HCT116 (cell line): Measurements from ENCODE around the gene SIL1. TPM values are rescaled to one million over a fixed set of nuclear protein-coding genes. Genes with fewer than 3 reads are reported as not detected.

Experiments
- ATAC-seq: fragments of 200-7000 bp; cut with Tn5 transposase; 2 replicates; pipeline ENCODE4 v1.9.1; 2020; ENCODE audit warnings: mild to moderate bottlenecking, moderate library complexity
- BruUV-seq: library from RNA; stranded (reverse); fragments of 400-500 nt; replicated peaks from 2 replicates; lab custom pipeline; 2021; lab: Mats Ljungman, UMichigan
- CTCF ChIA-PET: fragments of 300-600 bp; sonication (Branson Sonifier 250); formaldehyde crosslinking; loops from one replicate; lab custom pipeline; 2021; ENCODE audit warnings: antibody characterized with exemption; lab: Charles Lee
- POLR2A ChIA-PET: fragments of 300-600, 350-600 bp; sonication (Branson Sonifier 250); formaldehyde crosslinking; loops from one replicate; lab custom pipeline; 2021; ENCODE audit warnings: antibody characterized with exemption; lab: Charles Lee
- RAD21 ChIA-PET, 2 experiments: fragments of 300-600 bp; sonication (Branson Sonifier 250); formaldehyde crosslinking; loops; one replicate each; lab custom pipeline; 2023; ENCODE audit warnings: low total read pairs in 2 of 2; ENCODE audit not compliant: uncharacterized antibody in 2 of 2, unreplicated experiment in 2 of 2, low non-redundant PET in 1 of 2; lab: Charles Lee
- DNase-seq: peaks from one replicate; pipeline ENCODE4 v3.0.0-alpha.2; 2010; ENCODE audit warnings: low read depth, low spot score
- H2AFZ ChIP-seq: fragments of 200-600 bp; shearing (Covaris generic), sonication (generic); 2 replicates; pipeline ENCODE4 v1.6.1; 2017; ENCODE audit warnings: low read depth, mixed run types, mixed read lengths, antibody characterized with exemption, low read length; ENCODE audit not compliant: poor library complexity, severe bottlenecking
- H3K27ac ChIP-seq: 2 replicates; pipeline ENCODE4 v1.5.1; 2012; ENCODE audit warnings: low read depth, low read length
- H3K27me3 ChIP-seq: fragments of 200-600 bp; sonication (generic); 2 replicates; pipeline ENCODE4 v1.6.1; 2016; ENCODE audit warnings: mixed run types, low read length, mixed read lengths; ENCODE audit not compliant: insufficient read depth
- H3K36me3 ChIP-seq, 2 experiments: fragments of 200-500 bp in 1 of 2; fragments of 200-600 bp in 1 of 2; sonication (Bioruptor generic) in 1 of 2; sonication (generic) in 1 of 2; 2 replicates each; pipeline versions ENCODE4 v1.5.1 to v1.6.1; 2014 to 2016; ENCODE audit warnings: low read length in 2 of 2, inconsistent platforms in 1 of 2, mixed read lengths in 1 of 2, mixed run types in 1 of 2; ENCODE audit not compliant: insufficient read depth in 2 of 2, control insufficient read depth in 1 of 2
- H3K4me1 ChIP-seq, 2 experiments: fragments of 200-600 bp in 1 of 2; sonication (generic) in 1 of 2; 2 replicates each; pipeline versions ENCODE4 v1.5.1 to v1.6.1; 2012 to 2017; ENCODE audit warnings: low read length in 2 of 2, inconsistent platforms in 1 of 2, mild to moderate bottlenecking in 1 of 2, mixed read lengths in 1 of 2, mixed run types in 1 of 2, moderate library complexity in 1 of 2; ENCODE audit not compliant: insufficient read depth in 2 of 2, control insufficient read depth in 1 of 2
- H3K4me2 ChIP-seq: fragments of 200-600 bp; sonication (generic); 2 replicates; pipeline ENCODE4 v1.6.1; 2017; ENCODE audit warnings: mixed run types, low read length, mixed read lengths
- H3K4me3 ChIP-seq, 2 experiments: fragments of 200-600 bp in 1 of 2; sonication (generic) in 1 of 2; replicated peaks in 1 of 2; 2 replicates each; pipeline ENCODE4 v1.5.1; 2011 to 2016; ENCODE audit warnings: low read length in 2 of 2, control low read depth in 1 of 2, low read depth in 1 of 2, mild to moderate bottlenecking in 1 of 2, mixed read lengths in 1 of 2, mixed run types in 1 of 2
- H3K79me2 ChIP-seq: fragments of 200-600 bp; sonication (generic); 2 replicates; pipeline ENCODE4 v1.6.1; 2017; ENCODE audit warnings: mild to moderate bottlenecking, mixed run types, low read length, moderate library complexity, mixed read lengths; ENCODE audit not compliant: insufficient read depth
- H3K9ac ChIP-seq: fragments of 200-600 bp; sonication (generic); 2 replicates; pipeline ENCODE4 v1.6.1; 2016; ENCODE audit warnings: low read length, mixed read lengths
- H3K9me2 ChIP-seq: fragments of 200-600 bp; sonication (generic), shearing (Covaris generic); 2 replicates; pipeline ENCODE4 v1.6.1; 2017; ENCODE audit warnings: mixed run types, mild to moderate bottlenecking, moderate library complexity; ENCODE audit not compliant: insufficient read depth
- H3K9me3 ChIP-seq, 2 experiments: fragments of 200-500 bp in 1 of 2; fragments of 200-600 bp in 1 of 2; sonication (Bioruptor generic) in 1 of 2; sonication (generic) in 1 of 2; 2 replicates each; pipeline ENCODE4 v1.6.1; 2014 to 2017; ENCODE audit warnings: low read length in 2 of 2, mixed read lengths in 2 of 2, inconsistent platforms in 1 of 2, low read depth in 1 of 2, mild to moderate bottlenecking in 1 of 2, mixed run types in 1 of 2, moderate library complexity in 1 of 2; ENCODE audit not compliant: control insufficient read depth in 1 of 2, insufficient read depth in 1 of 2
- H4K20me1 ChIP-seq: fragments of 200-600 bp; sonication (generic), shearing (Covaris generic); 2 replicates; pipeline ENCODE4 v1.6.1; 2017; ENCODE audit warnings: mixed run types, mild to moderate bottlenecking, moderate library complexity; ENCODE audit not compliant: insufficient read depth
- CEBPB ChIP-seq: IDR thresholded peaks from 2 replicates; pipeline ENCODE4 v1.6.1; 2012; ENCODE audit warnings: low read depth
- CTCF ChIP-seq, 3 experiments: fragments of 200-600 bp in 1 of 3; sonication (generic) in 1 of 3; IDR thresholded peaks in 2 of 3; conservative IDR thresholded peaks in 1 of 3; 2 replicates each; pipeline ENCODE4 v1.5.1; 2012 to 2017; ENCODE audit warnings: low read depth in 2 of 3, low read length in 2 of 3, antibody characterized with exemption in 1 of 3, borderline replicate concordance in 1 of 3, control low read depth in 1 of 3, mild to moderate bottlenecking in 1 of 3, mixed read lengths in 1 of 3, mixed run types in 1 of 3, moderate library complexity in 1 of 3; ENCODE audit not compliant: insufficient read depth in 1 of 3
- EGR1 ChIP-seq: IDR thresholded peaks from 2 replicates; pipeline ENCODE4 v1.6.1; 2012; ENCODE audit warnings: low read depth
- ELF1 ChIP-seq: IDR thresholded peaks from 2 replicates; pipeline ENCODE4 v1.6.1; 2012; ENCODE audit warnings: low read depth, borderline replicate concordance
- EZH2phosphoT487 ChIP-seq: fragments of 200-600 bp; IDR thresholded peaks from 2 replicates; pipeline ENCODE4 v1.6.1; 2018; ENCODE audit warnings: antibody characterized with exemption, borderline replicate concordance
- FOSL1 ChIP-seq: IDR thresholded peaks from 2 replicates; pipeline ENCODE4 v1.6.1; 2012; ENCODE audit warnings: low read depth
- JUND ChIP-seq: IDR thresholded peaks from 2 replicates; pipeline ENCODE4 v1.6.1; 2012
- POLR2A ChIP-seq: IDR thresholded peaks from 2 replicates; pipeline ENCODE4 v1.7.0; 2011; ENCODE audit warnings: borderline replicate concordance; ENCODE audit not compliant: insufficient read depth, insufficient read length; ENCODE audit errors: extremely low read depth
- POLR2AphosphoS5 ChIP-seq: IDR thresholded peaks from 2 replicates; pipeline ENCODE4 v1.6.1; 2011; ENCODE audit warnings: mild to moderate bottlenecking, low read depth, low read length, moderate library complexity
- RAD21 ChIP-seq: IDR thresholded peaks from 2 replicates; pipeline ENCODE4 v1.6.1; 2012; ENCODE audit warnings: low read depth, mild to moderate bottlenecking
- SIN3A ChIP-seq: IDR thresholded peaks from 2 replicates; pipeline ENCODE4 v1.6.1; 2012; ENCODE audit warnings: low read depth
- SP1 ChIP-seq: IDR thresholded peaks from 2 replicates; pipeline ENCODE4 v1.6.1; 2012; ENCODE audit warnings: low read depth
- SRF ChIP-seq: IDR thresholded peaks from 2 replicates; pipeline ENCODE4 v1.6.1; 2012; ENCODE audit warnings: low read depth
- TCF7L2 ChIP-seq: IDR thresholded peaks from 2 replicates; pipeline ENCODE4 v1.7.0; 2011; ENCODE audit warnings: borderline replicate concordance, inconsistent platforms; ENCODE audit not compliant: insufficient read depth, insufficient read length; ENCODE audit errors: extremely low read depth
- YY1 ChIP-seq: IDR thresholded peaks from 2 replicates; pipeline ENCODE4 v1.6.1; 2011; ENCODE audit warnings: low read length, low read depth, moderate library complexity, mild to moderate bottlenecking; ENCODE audit not compliant: insufficient replicate concordance; ENCODE audit errors: extremely low read depth
- ZBTB33 ChIP-seq: IDR thresholded peaks from 2 replicates; pipeline ENCODE4 v1.6.1; 2011; ENCODE audit warnings: mild to moderate bottlenecking, low read length, moderate library complexity; ENCODE audit not compliant: insufficient replicate concordance; ENCODE audit errors: extremely low read depth
- ZFX ChIP-seq: fragments of 450-650 bp; IDR thresholded peaks from 2 replicates; pipeline ENCODE4 v1.6.1; 2017
- ZNF274 ChIP-seq: fragments of 200-500 bp; sonication (Bioruptor generic); IDR thresholded peaks from 2 replicates; pipeline ENCODE4 v1.6.1; 2014; ENCODE audit warnings: mild to moderate bottlenecking, low read depth, low read length, inconsistent platforms
- intact Hi-C: fragments of 100-400 bp; cut with micrococcal nuclease; formaldehyde crosslinking; loops from 2 replicates; pipeline ENCODE4 v1.10.0; 2022
- total RNA-seq: library from RNA; stranded (reverse); gene quantifications from one replicate; pipeline ENCODE4 v1.2.1, GENCODE V29; 2021; ENCODE audit not compliant: unreplicated experiment
- TF ChIP-seq, protein P1 (sequence below): IDR thresholded peaks from 2 replicates; pipeline ENCODE4 v1.6.1; 2012
- TF ChIP-seq, protein P2 (sequence below): IDR thresholded peaks from 2 replicates; pipeline ENCODE4 v1.6.1; 2012; ENCODE audit warnings: low read depth

Gene SIL1
- total RNA-seq, 1 experiment from 2014 or later = 34.0 TPM

DNA sequence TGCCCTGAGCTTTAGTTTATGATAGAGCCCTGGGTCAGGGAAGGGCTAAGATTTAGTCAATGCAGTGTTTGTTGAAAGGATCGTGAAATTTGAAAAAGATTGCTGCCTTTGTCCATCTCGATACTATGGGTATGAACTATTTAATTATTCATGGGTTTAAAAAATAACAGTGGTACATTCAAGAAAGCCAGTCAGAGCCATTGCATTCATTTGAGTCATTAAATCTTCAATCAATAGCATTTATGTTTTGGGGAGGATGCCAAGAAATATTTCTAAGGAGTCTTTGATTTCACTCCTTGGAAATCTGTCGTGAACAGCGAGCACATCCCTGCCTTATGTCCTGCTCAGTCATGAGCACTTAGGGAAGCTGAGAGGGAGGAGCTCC is 268.6 kb downstream of the SIL1 start:
- Histone ChIP-seq H3K9me3 (no peaks in the 10 kb centered on the region), H4K20me1 (no peaks in the 10 kb centered on the region), H3K27me3 (no peaks in the 10 kb centered on the region), H3K9ac (no peak overlapping the region), H3K79me2 (no peaks in the 10 kb centered on the region), H3K27ac (no peak overlapping the region), H3K4me2 (no peak overlapping the region), H3K4me1 (no peaks in the 10 kb centered on the region), H3K4me3 (no peak overlapping the region), H3K9me2 (no peaks in the 10 kb centered on the region), H3K36me3 (peaks cover 34 to 49% of the 10 kb centered on the region in 2 experiments), H2AFZ (no peak overlapping the region)
- intact Hi-C loops = no loop called here
- ChIA-PET POLR2A (no interaction called here), CTCF (no interaction called here), RAD21 (no interaction called here)
- DNase-seq (no peak), ATAC-seq (no peak)
- TF ChIP-seq ELF1 = no peak
- TF ChIP-seq, protein P1, sequence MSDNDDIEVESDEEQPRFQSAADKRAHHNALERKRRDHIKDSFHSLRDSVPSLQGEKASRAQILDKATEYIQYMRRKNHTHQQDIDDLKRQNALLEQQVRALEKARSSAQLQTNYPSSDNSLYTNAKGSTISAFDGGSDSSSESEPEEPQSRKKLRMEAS = no peak
- no peak for TF ChIP-seq SP1
- TF ChIP-seq POLR2AphosphoS5 = no peak
- TF ChIP-seq POLR2A = no peak
- TF ChIP-seq EGR1 = no peak
- no peak for TF ChIP-seq JUND
- no peak for TF ChIP-seq CEBPB
- TF ChIP-seq EZH2phosphoT487 = no peak
- TF ChIP-seq, protein P2, sequence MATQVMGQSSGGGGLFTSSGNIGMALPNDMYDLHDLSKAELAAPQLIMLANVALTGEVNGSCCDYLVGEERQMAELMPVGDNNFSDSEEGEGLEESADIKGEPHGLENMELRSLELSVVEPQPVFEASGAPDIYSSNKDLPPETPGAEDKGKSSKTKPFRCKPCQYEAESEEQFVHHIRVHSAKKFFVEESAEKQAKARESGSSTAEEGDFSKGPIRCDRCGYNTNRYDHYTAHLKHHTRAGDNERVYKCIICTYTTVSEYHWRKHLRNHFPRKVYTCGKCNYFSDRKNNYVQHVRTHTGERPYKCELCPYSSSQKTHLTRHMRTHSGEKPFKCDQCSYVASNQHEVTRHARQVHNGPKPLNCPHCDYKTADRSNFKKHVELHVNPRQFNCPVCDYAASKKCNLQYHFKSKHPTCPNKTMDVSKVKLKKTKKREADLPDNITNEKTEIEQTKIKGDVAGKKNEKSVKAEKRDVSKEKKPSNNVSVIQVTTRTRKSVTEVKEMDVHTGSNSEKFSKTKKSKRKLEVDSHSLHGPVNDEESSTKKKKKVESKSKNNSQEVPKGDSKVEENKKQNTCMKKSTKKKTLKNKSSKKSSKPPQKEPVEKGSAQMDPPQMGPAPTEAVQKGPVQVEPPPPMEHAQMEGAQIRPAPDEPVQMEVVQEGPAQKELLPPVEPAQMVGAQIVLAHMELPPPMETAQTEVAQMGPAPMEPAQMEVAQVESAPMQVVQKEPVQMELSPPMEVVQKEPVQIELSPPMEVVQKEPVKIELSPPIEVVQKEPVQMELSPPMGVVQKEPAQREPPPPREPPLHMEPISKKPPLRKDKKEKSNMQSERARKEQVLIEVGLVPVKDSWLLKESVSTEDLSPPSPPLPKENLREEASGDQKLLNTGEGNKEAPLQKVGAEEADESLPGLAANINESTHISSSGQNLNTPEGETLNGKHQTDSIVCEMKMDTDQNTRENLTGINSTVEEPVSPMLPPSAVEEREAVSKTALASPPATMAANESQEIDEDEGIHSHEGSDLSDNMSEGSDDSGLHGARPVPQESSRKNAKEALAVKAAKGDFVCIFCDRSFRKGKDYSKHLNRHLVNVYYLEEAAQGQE = no peak
- TF ChIP-seq SRF = no peak
- TF ChIP-seq ZFX = no peak
- TF ChIP-seq ZBTB33 = no peak
- no peak for TF ChIP-seq SIN3A
- no peak for TF ChIP-seq RAD21
- TF ChIP-seq ZNF274 = no peak
- TF ChIP-seq CTCF (IDR thresholded peaks at IDR 0.05 in 2 of 3, conservative IDR thresholded peaks at IDR 0.05 in 1 of 3; ENCODE audit: borderline replicate concordance in 1 of 3, insufficient read depth in 1 of 3, low read depth in 2 of 3, low read length in 2 of 3) = no peak
- no peak for TF ChIP-seq FOSL1
- TF ChIP-seq TCF7L2 = no peak
- TF ChIP-seq YY1 = no peak
- no TSS peak for BruUV-seq
